GM12878 (cell line): ENCODE data around the gene ASB7. TPM values are rescaled to one million over a fixed set of nuclear protein-coding genes. Genes with fewer than 3 reads are reported as not detected.

Source experiments
- ATF3 ChIP-seq: IDR thresholded peaks from 2 replicates; pipeline ENCODE4 v1.6.1; 2011; ENCODE audit warnings: low read depth, mild to moderate bottlenecking, low read length, moderate library complexity, borderline replicate concordance; ENCODE audit errors: extremely low read depth
- CBFB ChIP-seq: IDR thresholded peaks from 2 replicates; pipeline ENCODE4 v1.6.1; 2016; ENCODE audit warnings: antibody characterized with exemption, low read depth
- CHD2 ChIP-seq: IDR thresholded peaks from 2 replicates; pipeline ENCODE4 v1.6.1; 2011; ENCODE audit warnings: low read depth, low read length, improper control_type of control experiment, borderline replicate concordance
- CREB1 ChIP-seq: IDR thresholded peaks from 2 replicates; pipeline ENCODE4 v1.6.1; 2012; ENCODE audit warnings: low read depth, mild to moderate bottlenecking, inconsistent platforms
- EED ChIP-seq: sonication (generic); IDR thresholded peaks from 2 replicates; pipeline ENCODE4 v1.6.1; 2016; ENCODE audit warnings: antibody characterized with exemption, low read depth
- EZH2 ChIP-seq: IDR thresholded peaks from 2 replicates; pipeline ENCODE4 v1.6.1; 2012; ENCODE audit warnings: low read depth, mild to moderate bottlenecking, control low read depth, inconsistent platforms, low read length, borderline replicate concordance; ENCODE audit not compliant: control insufficient read depth
- FOXM1 ChIP-seq: IDR thresholded peaks from 2 replicates; pipeline ENCODE4 v1.6.1; 2012; ENCODE audit warnings: low read depth, mild to moderate bottlenecking, inconsistent platforms, low read length, moderate library complexity
- HDAC2 ChIP-seq: fragments of 200-600 bp; sonication (generic); IDR thresholded peaks from 2 replicates; pipeline ENCODE4 v1.6.1; 2017
- TARDBP ChIP-seq: IDR thresholded peaks from 2 replicates; pipeline ENCODE4 v1.6.1; 2016; ENCODE audit warnings: borderline replicate concordance
- USF1 ChIP-seq: IDR thresholded peaks from 2 replicates; pipeline ENCODE4 v1.6.1; 2011; ENCODE audit warnings: borderline replicate concordance, low read depth, mild to moderate bottlenecking, moderate library complexity, mixed read lengths, low read length; ENCODE audit not compliant: insufficient read depth; ENCODE audit errors: extremely low read length
- USF2 ChIP-seq: IDR thresholded peaks from 2 replicates; pipeline ENCODE4 v1.6.1; 2011; ENCODE audit warnings: low read depth, low read length, improper control_type of control experiment, borderline replicate concordance
- ZNF687 ChIP-seq: fragments of 450-650 bp; IDR thresholded peaks from 2 replicates; pipeline ENCODE4 v1.6.1; 2017; ENCODE audit warnings: mild to moderate bottlenecking, moderate library complexity
- polyA plus RNA-seq, 11 experiments: library from polyadenylated mRNA; depleted of rRNA in 4 of 11; unstranded in 6 of 11; stranded (reverse) in 5 of 11; fragments of >200 nt; fragmentation: Nextera tagmentation in 4 of 11; fragmentation: Illumina TruSeq in 1 of 11; extraction: Ambion mirVana in 4 of 11; extraction: Trizol in 1 of 11; gene quantifications; 1 replicate in 1 of 11; 2 replicates in 10 of 11; pipeline versions ENCODE4 v1.2.1 to v1.2.3, GENCODE V29; 2011 to 2016; ENCODE audit warnings: inconsistent platforms in 2 of 11, missing spikeins in 2 of 11, low read depth in 1 of 11
- total RNA-seq, 4 experiments: library from RNA; depleted of rRNA in 3 of 4; stranded (reverse); fragments of >200 nt in 3 of 4; fragmentation: Illumina TruSeq in 1 of 4; extraction: Trizol in 1 of 4; gene quantifications; 2 replicates each; pipeline versions ENCODE4 v1.2.1 to v1.2.3, GENCODE V29; 2013 to 2021
- TF ChIP-seq, protein P1 (sequence below): IDR thresholded peaks from 2 replicates; pipeline ENCODE4 v1.6.1; 2012; ENCODE audit warnings: mild to moderate bottlenecking, low read depth, low read length
- TF ChIP-seq, protein P2 (sequence below): IDR thresholded peaks from 2 replicates; pipeline ENCODE4 v1.6.1; 2012; ENCODE audit warnings: low read depth, low read length, improper control_type of control experiment

The ASB7 gene
- total and polyA plus RNA-seq, 10 of the 15 experiments (the other 5 are each of a cell fraction or from before 2014, with no cell fraction given) = 2.7 to 13.9 (median 8.6) TPM

- peak; percentile 65 for TF ChIP-seq USF2
- 0 out of 2 replicates have a peak, but pooled peaks have one; percentile 18 for TF ChIP-seq ZNF687
- peak; percentile 74 for TF ChIP-seq USF1
- no peak for TF ChIP-seq CREB1
- TF ChIP-seq FOXM1 = no peak
- TF ChIP-seq EZH2 = no peak
- TF ChIP-seq TARDBP = no peak
- TF ChIP-seq EED = no peak
- TF ChIP-seq, protein P1, sequence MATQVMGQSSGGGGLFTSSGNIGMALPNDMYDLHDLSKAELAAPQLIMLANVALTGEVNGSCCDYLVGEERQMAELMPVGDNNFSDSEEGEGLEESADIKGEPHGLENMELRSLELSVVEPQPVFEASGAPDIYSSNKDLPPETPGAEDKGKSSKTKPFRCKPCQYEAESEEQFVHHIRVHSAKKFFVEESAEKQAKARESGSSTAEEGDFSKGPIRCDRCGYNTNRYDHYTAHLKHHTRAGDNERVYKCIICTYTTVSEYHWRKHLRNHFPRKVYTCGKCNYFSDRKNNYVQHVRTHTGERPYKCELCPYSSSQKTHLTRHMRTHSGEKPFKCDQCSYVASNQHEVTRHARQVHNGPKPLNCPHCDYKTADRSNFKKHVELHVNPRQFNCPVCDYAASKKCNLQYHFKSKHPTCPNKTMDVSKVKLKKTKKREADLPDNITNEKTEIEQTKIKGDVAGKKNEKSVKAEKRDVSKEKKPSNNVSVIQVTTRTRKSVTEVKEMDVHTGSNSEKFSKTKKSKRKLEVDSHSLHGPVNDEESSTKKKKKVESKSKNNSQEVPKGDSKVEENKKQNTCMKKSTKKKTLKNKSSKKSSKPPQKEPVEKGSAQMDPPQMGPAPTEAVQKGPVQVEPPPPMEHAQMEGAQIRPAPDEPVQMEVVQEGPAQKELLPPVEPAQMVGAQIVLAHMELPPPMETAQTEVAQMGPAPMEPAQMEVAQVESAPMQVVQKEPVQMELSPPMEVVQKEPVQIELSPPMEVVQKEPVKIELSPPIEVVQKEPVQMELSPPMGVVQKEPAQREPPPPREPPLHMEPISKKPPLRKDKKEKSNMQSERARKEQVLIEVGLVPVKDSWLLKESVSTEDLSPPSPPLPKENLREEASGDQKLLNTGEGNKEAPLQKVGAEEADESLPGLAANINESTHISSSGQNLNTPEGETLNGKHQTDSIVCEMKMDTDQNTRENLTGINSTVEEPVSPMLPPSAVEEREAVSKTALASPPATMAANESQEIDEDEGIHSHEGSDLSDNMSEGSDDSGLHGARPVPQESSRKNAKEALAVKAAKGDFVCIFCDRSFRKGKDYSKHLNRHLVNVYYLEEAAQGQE = no peak
- TF ChIP-seq HDAC2 = no peak
- TF ChIP-seq CHD2 = no peak
- TF ChIP-seq ATF3 = 0 out of 2 replicates have a peak, but pooled peaks have one; percentile 29
- TF ChIP-seq, protein P2, sequence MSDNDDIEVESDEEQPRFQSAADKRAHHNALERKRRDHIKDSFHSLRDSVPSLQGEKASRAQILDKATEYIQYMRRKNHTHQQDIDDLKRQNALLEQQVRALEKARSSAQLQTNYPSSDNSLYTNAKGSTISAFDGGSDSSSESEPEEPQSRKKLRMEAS = peak; percentile 52; the same call in 1 of the 2 replicates
- TF ChIP-seq CBFB = no peak
Measured at GRCh38 chr15:100601163-100601562, 1.2 kb upstream of the ASB7 start (continued).
